Upper lobe of left lung (tissue), 4 donors: ENCODE measurements around the gene UGT3A2.

Source experiments
- CTCF ChIP-seq, 6 experiments: fragments of 450-650 bp in 4 of 6; fragments of 200-600 bp in 2 of 6; sonication (generic) in 2 of 6; IDR thresholded peaks; one replicate each; pipeline ENCODE4 v1.5.1; 2016 to 2019; ENCODE audit warnings: antibody characterized with exemption in 6 of 6
- EP300 ChIP-seq, 4 donors: sonication (generic); formaldehyde crosslinking; IDR thresholded peaks; one replicate each; pipeline ENCODE4 v1.5.1; 2017; ENCODE audit warnings: antibody characterized with exemption in 4 of 4, control low read depth in 2 of 4
- POLR2A ChIP-seq, 4 donors: fragments of 450-650 bp; IDR thresholded peaks; one replicate each; pipeline ENCODE4 v1.5.1; 2016 to 2017; ENCODE audit warnings: antibody characterized with exemption in 4 of 4, mild to moderate bottlenecking in 2 of 4
- POLR2AphosphoS5 ChIP-seq, 2 donors: sonication (generic); formaldehyde crosslinking; IDR thresholded peaks; one replicate each; pipeline ENCODE4 v1.5.1; 2017; ENCODE audit warnings: antibody characterized with exemption in 2 of 2

- no peak for TF ChIP-seq POLR2AphosphoS5 (IDR thresholded peaks at IDR 0.05)
- no peak for TF ChIP-seq CTCF (IDR thresholded peaks at IDR 0.05)
- TF ChIP-seq POLR2A (IDR thresholded peaks at IDR 0.05): no peak
- no peak for TF ChIP-seq EP300 (IDR thresholded peaks at IDR 0.05)
These were observed 23.3 kb upstream of the UGT3A2 start for GRCh38 chr5:36089989-36090388.
